Transverse colon (tissue), 4 donors: ENCODE data around the gene MCRIP2. TPM values are rescaled to one million over a fixed set of nuclear protein-coding genes. Genes with fewer than 3 reads are reported as not detected.

Experiments
- DNase-seq: peaks from one replicate; pipeline ENCODE4 v3.0.0-alpha.2; 2019
- H3K27ac ChIP-seq, 4 donors: fragments of 200-600 bp; sonication (generic); 2 replicates each; pipeline ENCODE4 v1.5.1; 2016 to 2018; ENCODE audit warnings: inconsistent platforms in 4 of 4
- H3K27me3 ChIP-seq: fragments of 200-600 bp; sonication (generic); 2 replicates; pipeline ENCODE4 v1.5.1; 2017; ENCODE audit warnings: inconsistent platforms
- H3K36me3 ChIP-seq, 4 donors: fragments of 200-600 bp; sonication (generic); 2 replicates each; pipeline ENCODE4 v1.5.1; 2017 to 2019; ENCODE audit warnings: inconsistent platforms in 4 of 4
- H3K4me1 ChIP-seq, 4 donors: fragments of 200-600 bp; sonication (generic); 2 replicates each; pipeline ENCODE4 v1.5.1; 2017 to 2020; ENCODE audit warnings: inconsistent platforms in 4 of 4
- H3K4me3 ChIP-seq, 4 donors: fragments of 200-600 bp; sonication (generic); 1 replicate in 1 of 4; 2 replicates in 3 of 4; pipeline versions ENCODE4 v1.5.1 to v1.6.1; 2017 to 2019; ENCODE audit warnings: inconsistent platforms in 4 of 4
- H3K9me3 ChIP-seq, 2 donors: fragments of 200-600 bp; sonication (generic); 2 replicates each; pipeline ENCODE4 v1.5.1; 2017 to 2019; ENCODE audit warnings: inconsistent platforms in 2 of 2
- EP300 ChIP-seq: sonication (generic); formaldehyde crosslinking; IDR thresholded peaks from one replicate; pipeline ENCODE4 v1.6.1; 2017; ENCODE audit warnings: antibody characterized with exemption, low read depth
- POLR2A ChIP-seq: fragments of 450-650 bp; IDR thresholded peaks from one replicate; pipeline ENCODE4 v1.6.1; 2016; ENCODE audit warnings: antibody characterized with exemption, mild to moderate bottlenecking, moderate library complexity
- POLR2AphosphoS5 ChIP-seq, 3 donors: sonication (generic); formaldehyde crosslinking; IDR thresholded peaks; one replicate each; pipeline ENCODE4 v1.6.1; 2016; ENCODE audit warnings: antibody characterized with exemption in 3 of 3
- WGBS, 2 donors: methylation state at CpG; one replicate each; pipeline ENCODE4 v1.1.5; 2018; ENCODE audit warnings: low coverage in 1 of 2; 5-methylcytosine and 5-hydroxymethylcytosine counted together
- in situ Hi-C, 4 donors: fragments of 200-750 bp; cut with MboI; loops; one replicate each; pipeline versions ENCODE4 v1.15.0 to v1.15.1; 2017; ENCODE audit warnings: low sequenced_read_pairs in 3 of 4, low pct_ligation_motif_present in 1 of 4, low pct_unique_long_range_greater_than_20kb in 1 of 4
- intact Hi-C: fragments of 100-400 bp; cut with DNase I; formaldehyde crosslinking; loops from one replicate; pipeline ENCODE4 v1.15.1; 2023; ENCODE audit warnings: low total_unique reads
- total RNA-seq, 4 donors: library from RNA; depleted of rRNA; stranded (reverse); fragments of >200 nt; gene quantifications; one replicate each; pipeline ENCODE4 v1.1.0, GENCODE V29; 2016
- TF ChIP-seq, protein P1 (sequence below), 5 experiments: fragments of 200-600 bp in 3 of 5; fragments of 450-650 bp in 2 of 5; sonication (generic) in 3 of 5; IDR thresholded peaks; 1 replicate in 2 of 5; 2 replicates in 3 of 5; pipeline ENCODE4 v1.5.1; 2016 to 2017; ENCODE audit warnings: antibody characterized with exemption in 5 of 5, inconsistent platforms in 3 of 5, mild to moderate bottlenecking in 2 of 5, moderate library complexity in 1 of 5

The MCRIP2 gene
- total RNA-seq, 4 donors from 2014 or later = 158 to 267 (median 211) TPM

DNA sequence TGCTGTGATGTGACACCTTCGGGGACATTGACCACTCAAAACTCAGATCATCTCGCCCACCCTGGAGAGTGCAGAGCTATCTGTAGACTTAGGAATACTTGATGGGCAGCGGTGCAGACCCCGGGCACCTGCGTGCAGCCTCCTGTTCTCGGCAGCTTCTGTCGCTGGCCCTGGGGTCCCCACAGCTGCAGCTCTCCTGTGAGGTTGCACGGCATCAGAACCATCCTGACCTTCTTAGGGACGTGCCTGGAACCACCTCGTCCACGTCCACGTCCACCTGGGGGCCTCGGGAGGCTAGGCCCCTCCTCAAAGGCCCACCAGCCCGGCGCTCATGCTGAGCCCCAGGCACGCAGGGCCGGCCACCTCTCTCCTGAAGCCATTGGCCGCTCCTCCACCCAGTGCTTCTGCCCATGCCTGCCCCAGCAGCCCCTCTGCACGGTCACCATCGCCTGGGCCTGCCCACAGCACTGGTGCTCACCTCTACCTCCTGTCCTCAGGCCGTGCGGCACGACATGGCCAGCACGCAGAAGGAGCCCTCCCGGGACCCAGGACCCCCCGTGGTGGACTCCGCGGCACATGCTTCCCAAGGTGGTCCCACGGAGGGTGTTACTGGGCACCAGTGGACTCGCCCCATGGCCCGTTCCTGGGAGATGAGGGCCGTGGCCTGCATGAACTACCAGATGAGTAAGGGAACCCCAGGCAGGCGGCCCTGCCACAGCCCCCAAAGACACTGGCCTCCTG lies 13.1 kb upstream of the MCRIP2 start:
- H3K27me3 ChIP-seq = no peaks in the 10 kb centered on the region
- no peak for DNase-seq
- H3K4me1 ChIP-seq = peaks cover 0 to 14% (median 12%) of the 10 kb centered on the region in 4 donors
- no peak for TF ChIP-seq POLR2A
- TF ChIP-seq, protein P1, sequence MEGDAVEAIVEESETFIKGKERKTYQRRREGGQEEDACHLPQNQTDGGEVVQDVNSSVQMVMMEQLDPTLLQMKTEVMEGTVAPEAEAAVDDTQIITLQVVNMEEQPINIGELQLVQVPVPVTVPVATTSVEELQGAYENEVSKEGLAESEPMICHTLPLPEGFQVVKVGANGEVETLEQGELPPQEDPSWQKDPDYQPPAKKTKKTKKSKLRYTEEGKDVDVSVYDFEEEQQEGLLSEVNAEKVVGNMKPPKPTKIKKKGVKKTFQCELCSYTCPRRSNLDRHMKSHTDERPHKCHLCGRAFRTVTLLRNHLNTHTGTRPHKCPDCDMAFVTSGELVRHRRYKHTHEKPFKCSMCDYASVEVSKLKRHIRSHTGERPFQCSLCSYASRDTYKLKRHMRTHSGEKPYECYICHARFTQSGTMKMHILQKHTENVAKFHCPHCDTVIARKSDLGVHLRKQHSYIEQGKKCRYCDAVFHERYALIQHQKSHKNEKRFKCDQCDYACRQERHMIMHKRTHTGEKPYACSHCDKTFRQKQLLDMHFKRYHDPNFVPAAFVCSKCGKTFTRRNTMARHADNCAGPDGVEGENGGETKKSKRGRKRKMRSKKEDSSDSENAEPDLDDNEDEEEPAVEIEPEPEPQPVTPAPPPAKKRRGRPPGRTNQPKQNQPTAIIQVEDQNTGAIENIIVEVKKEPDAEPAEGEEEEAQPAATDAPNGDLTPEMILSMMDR (IDR thresholded peaks at IDR 0.05) = no peak
- no peak for TF ChIP-seq POLR2AphosphoS5 (IDR thresholded peaks at IDR 0.05)
- no peak for TF ChIP-seq EP300
- no peaks in the 10 kb centered on the region for H3K36me3 ChIP-seq
- no peak overlapping the region for H3K27ac ChIP-seq
- WGBS, 2 donors = 89% methylated on average over 29 of the region's 33 CpGs; no CpG with 5 or more reads in 1 of the 2 donors
- H3K9me3 ChIP-seq = no peaks in the 10 kb centered on the region
- no peak overlapping the region for H3K4me3 ChIP-seq
- intact Hi-C loops = no loop called here
- in situ Hi-C loops = no loop called here

DNA sequence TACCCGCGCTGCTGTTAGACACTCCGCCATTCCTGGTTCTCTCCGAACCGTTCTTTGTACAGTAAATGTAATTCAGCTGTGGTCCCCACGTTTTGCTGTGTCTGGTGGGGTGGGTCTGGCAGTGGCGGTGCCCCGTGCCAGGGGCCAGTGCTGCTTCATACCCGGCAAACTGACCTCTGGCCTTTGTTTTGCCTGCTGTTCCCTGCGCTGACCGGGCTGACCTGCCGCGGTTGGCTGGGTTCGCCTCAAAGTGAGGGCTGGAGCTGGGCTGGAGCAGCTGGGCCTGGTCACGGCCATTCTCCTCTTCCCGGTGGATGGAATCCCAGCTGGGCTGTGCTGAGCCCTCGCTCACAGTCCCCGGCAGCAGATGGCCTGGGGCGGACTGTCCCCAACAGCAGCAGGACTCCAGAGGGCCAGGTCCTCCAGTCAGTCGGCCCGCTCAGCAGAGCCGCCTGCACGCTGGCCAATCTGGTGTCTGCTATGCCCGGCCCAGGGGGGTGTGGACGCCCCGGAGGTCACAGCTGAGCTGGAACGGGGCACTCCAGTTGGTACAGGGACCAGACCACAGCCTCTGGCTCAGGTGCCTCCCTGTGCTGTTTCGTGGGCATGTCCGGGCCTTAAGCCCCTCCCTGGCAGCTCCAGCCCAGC lies 12.3 kb upstream of the MCRIP2 start:
- DNase-seq = no peak
- TF ChIP-seq EP300 (no peak), POLR2A (no peak), POLR2AphosphoS5 (IDR thresholded peaks at IDR 0.05) (no peak)
- TF ChIP-seq, protein P1 (IDR thresholded peaks at IDR 0.05) = no peak
- no peaks in the 10 kb centered on the region for H3K27me3 ChIP-seq
- H3K4me1 ChIP-seq = peaks cover 0 to 14% (median 12%) of the 10 kb centered on the region in 4 donors
- 84% methylated on average over 17 of the region's 29 CpGs; no CpG with 5 or more reads in 1 of the 2 donors for WGBS, 2 donors
- no peak overlapping the region for H3K4me3 ChIP-seq
- H3K27ac ChIP-seq = no peak overlapping the region
- in situ Hi-C loops (no loop called here), intact Hi-C loops (no loop called here)
- no peaks in the 10 kb centered on the region for H3K9me3 ChIP-seq
- H3K36me3 ChIP-seq = no peaks in the 10 kb centered on the region

DNA sequence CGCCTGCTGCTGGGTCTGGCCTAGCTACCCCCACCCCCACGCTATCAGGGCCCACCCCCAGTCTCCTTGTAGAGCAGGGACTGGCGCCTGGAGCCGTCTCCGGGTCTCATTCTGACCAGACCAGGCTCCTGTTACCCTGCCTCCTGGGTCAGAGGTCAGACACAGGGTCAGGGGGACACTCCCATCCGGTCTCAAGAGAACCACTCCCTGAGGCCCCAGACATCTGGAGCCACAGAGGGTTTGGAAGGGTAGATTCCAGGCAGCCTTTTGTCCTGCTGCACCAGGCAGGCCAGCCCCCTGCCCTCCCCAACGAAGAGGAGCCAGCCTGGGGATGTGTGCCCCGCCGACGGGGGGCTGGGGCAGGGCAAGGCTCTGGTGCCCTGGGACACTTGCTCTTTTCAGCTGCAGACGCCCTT lies 11.8 kb upstream of the MCRIP2 start:
- no peak for DNase-seq
- Histone ChIP-seq H3K4me1 (peaks cover under 1 to 14% (median 13%) of the 10 kb centered on the region in 4 donors), H3K36me3 (no peaks in the 10 kb centered on the region), H3K27me3 (no peaks in the 10 kb centered on the region), H3K9me3 (no peaks in the 10 kb centered on the region), H3K4me3 (no peak overlapping the region), H3K27ac (no peak overlapping the region)
- intact Hi-C loops (loop anchor here (2.0 kb wide), 1 partner anchor 35 kb away; no protein-coding TSS in a partner anchor), in situ Hi-C loops (no loop called here)
- 60% methylated on average over 10 of the region's 11 CpGs; no CpG with 5 or more reads in 1 of the 2 donors for WGBS, 2 donors
- TF ChIP-seq POLR2AphosphoS5 (IDR thresholded peaks at IDR 0.05) (no peak), EP300 (no peak), POLR2A (no peak)
- TF ChIP-seq, protein P1 (IDR thresholded peaks at IDR 0.05) = no peak

DNA sequence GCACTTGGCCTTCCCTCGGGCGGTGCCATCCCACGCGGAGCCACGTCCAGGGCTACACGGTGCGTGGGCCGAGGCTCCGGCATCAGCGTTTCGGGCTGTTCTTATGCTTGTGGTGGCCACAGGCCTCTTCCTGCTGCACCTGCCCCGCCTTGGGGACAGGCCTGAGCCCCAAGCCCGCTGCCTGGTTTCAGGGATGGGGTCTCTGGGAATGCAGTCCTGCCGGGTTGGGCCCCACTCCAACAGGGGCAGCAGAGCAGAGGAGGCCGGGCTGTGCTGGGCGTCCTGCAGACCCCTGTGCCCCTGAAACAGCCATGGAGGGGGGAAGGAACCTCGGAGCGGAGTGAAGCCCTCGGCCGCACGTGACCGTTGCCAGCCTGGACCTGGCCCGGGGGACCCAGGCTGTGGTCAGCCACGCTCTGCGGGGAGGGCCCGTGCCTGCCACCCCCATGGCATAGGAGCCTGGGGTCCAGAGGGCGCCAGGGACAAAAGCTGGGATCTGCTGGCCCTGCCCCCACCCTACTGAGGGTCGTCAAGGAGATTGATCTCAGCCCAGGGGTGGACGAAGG lies 11.3 kb upstream of the MCRIP2 start:
- intact Hi-C loops (loop anchor here (2.0 kb wide), 1 partner anchor 36 kb away; no protein-coding TSS in a partner anchor), in situ Hi-C loops (no loop called here)
- no peak overlapping the region for H3K4me3 ChIP-seq
- H3K27me3 ChIP-seq = no peaks in the 10 kb centered on the region
- no peak overlapping the region for H3K27ac ChIP-seq
- no peak for DNase-seq
- no peak for TF ChIP-seq EP300
- TF ChIP-seq POLR2A = no peak
- TF ChIP-seq, protein P1 (IDR thresholded peaks at IDR 0.05) = no peak
- no peak for TF ChIP-seq POLR2AphosphoS5 (IDR thresholded peaks at IDR 0.05)
- WGBS, 2 donors = 57% methylated on average over 17 of the region's 29 CpGs; no CpG with 5 or more reads in 1 of the 2 donors
- H3K4me1 ChIP-seq = peaks cover 5 to 19% (median 18%) of the 10 kb centered on the region in 4 donors
- H3K9me3 ChIP-seq = no peaks in the 10 kb centered on the region
- no peaks in the 10 kb centered on the region for H3K36me3 ChIP-seq
